NCI-H146 (cell line): ENCODE data around the gene LRMDA.
A peak's percentile ranks its signal among the peaks of the same experiment; 100 is the strongest.
"Not testable (repeated sequence)": the region's sequence is repeated elsewhere in the genome, so short reads cannot be mapped to it uniquely, and the experiment has no call there.

Experiments
- DNase-seq: peaks from one replicate; lab custom pipeline; 2025; lab: John Stamatoyannopoulos, UW

LRMDA gene

GRCh38 chr10:76554033-76554408 is 1122.6 kb downstream of the LRMDA start:
- DNase-seq = no peak

GRCh38 chr10:76554478-76554877 is 1123.1 kb downstream of the LRMDA start:
- no peak for DNase-seq

- no peak for DNase-seq
These were observed 1123.7 kb downstream of the LRMDA start for GRCh38 chr10:76555067-76555670.

- DNase-seq = no peak
These were observed 1125.9 kb downstream of the LRMDA start for GRCh38 chr10:76557366-76557765.

- peak; percentile 35 for DNase-seq
These were observed 1127.2 kb downstream of the LRMDA start for GRCh38 chr10:76558586-76558985.

GRCh38 chr10:76558996-76559891 is 1127.8 kb downstream of the LRMDA start:
- no peak for DNase-seq

- DNase-seq = no peak
These were observed 1128.4 kb downstream of the LRMDA start for GRCh38 chr10:76559892-76560220.

- DNase-seq = no peak
These were observed 1128.9 kb downstream of the LRMDA start for GRCh38 chr10:76560338-76560737.

GRCh38 chr10:76563286-76563685 is 1131.9 kb downstream of the LRMDA start:
- DNase-seq = no peak

- no peak for DNase-seq
These were observed 1140.6 kb downstream of the LRMDA start for GRCh38 chr10:76572021-76572420.

DNA sequence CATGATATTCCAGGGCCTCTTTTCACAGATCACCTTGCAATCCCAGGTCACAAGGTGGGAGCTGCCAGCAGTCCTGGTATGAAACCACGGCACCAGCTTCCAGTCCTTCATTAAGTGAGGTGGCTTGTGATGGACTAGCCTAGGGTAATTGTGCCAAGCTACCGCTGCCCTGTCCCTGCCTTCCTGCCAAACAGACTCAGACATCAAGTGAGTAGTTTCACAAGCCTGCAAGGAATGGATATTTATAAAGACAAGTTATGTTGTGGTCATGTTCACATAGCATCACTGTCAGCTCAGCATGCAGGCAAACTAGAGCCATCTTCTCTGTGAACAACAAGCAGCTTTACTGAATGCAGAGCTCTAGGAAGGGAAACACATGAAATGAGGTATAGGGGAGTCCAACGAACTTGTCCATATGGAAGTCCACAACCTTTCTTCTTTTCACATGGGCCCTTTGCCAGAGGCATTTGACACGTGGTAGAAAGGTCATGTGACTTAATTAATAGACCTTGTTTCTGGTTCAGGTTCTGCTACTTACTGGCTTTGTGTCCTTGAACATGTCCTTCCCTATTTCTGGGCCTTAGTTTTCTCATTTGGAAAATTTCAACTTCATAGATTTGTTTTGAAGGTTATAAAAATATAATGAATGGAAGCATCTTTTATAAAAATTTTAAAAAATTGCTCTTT is 1145.0 kb downstream of the LRMDA start:
- no peak for DNase-seq

DNA sequence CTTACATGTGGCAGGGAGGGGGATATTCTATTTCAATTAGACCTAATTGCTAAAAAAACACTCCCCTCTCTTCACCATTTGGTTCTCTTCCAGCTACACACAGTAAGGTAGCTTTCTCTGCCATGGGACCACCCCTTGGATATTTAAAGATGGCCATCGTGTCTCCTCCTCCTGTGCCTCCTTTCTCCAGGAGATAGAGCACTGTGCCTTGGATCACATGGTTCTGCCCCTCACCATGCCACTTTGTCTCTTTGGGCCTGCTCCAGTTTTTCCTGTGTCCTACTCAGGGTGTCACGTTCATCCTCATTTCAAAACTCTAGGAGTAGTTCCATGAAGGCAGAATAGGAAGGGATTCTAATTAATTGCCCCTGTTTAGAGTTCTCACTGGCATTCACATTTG is 1146.0 kb downstream of the LRMDA start:
- DNase-seq = no peak

DNA sequence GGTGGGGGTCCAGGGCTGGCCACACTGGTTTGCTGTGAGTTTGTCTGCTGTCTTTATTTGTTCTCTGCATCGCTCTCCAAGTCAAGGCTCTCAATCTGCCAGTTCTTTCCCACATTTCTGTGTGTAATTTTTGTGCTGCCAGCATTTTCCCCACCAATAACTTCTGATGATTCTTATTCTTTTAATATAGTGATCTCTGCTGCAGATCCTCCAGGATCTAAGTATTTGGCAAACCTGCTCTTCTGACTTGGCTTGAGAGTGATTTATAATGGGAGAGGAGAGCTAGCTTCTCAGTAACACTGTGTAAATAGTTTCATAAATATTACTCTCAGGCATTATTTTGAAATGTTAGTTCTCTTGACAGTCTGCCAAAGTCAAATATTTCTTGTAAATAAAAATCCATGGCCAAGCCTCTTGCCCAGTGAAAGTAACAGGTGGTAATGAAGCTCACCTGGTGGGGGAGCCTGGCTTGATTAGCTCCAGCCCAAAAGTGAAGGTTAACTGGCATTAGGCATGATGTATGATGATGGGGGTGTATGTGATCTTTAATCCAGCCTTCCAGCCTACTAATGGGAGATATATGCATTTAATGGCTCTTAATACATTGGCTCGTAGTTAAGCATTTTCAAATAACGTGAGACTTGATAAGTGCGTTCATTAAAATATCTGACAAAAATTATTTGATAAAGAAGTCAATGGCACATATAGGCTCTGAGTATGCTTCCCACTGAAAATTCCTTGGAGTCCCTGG is 1150.3 kb downstream of the LRMDA start:
- peak; percentile 40 for DNase-seq

- DNase-seq = no peak
These were observed 1151.1 kb downstream of the LRMDA start for GRCh38 chr10:76582531-76582930.

DNA sequence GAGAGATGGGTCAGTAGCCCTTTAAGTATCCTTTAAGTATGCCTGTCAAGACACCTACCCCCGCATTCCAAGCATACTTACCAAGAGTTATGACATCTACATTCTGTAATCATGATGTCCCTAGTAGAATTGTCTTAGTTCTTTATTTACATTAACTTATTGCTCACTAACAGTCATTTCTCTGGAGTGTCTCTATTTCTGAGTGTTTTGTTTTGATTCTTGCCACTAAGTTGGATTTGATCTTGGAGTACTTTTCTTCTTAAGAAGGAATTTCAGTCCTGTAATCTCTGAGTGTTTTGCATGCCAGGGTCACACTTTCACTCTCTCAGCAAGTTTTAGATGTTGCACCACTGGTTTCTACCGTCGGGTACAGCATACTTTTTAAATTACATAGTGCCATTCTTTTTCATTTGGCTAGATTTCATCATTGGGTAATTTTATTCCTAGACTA is 1152.3 kb downstream of the LRMDA start:
- DNase-seq = no peak

DNA sequence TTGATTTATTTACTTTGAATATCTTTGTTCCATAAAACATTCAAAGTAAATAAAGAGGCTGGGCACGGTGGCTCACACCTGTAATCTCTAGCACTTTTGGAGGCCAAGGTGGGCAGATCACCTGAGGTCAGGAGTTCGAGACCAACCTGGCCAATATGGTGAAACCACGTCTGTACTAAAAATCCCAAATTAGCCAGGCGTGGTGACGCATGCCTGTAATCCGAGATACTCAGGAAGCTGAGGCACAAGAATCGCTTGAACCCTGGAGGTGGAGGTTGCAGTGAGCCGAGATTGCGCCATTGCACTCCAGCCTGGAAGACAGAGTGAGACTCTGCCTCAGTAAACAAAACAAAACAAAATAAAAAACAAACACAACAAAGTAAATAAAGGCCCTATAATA is 1153.0 kb downstream of the LRMDA start:
- DNase-seq = not testable (repeated sequence)
